ENCODE data around the gene DFFA. TPM values are rescaled to one million over a fixed set of nuclear protein-coding genes. Genes with fewer than 3 reads are reported as not detected.
A peak's percentile ranks its signal among the peaks of the same experiment; 100 is the strongest.
"Not testable (repeated sequence)": the region's sequence is repeated elsewhere in the genome, so short reads cannot be mapped to it uniquely, and the experiment has no call there.

DFFA gene
- total RNA-seq, 1 donor from 2014 or later, result 31.6 TPM

GRCh38 chr1:10506046-10506676 lies 33.8 kb upstream of the DFFA start:
- not testable (repeated sequence) for ATAC-seq

GRCh38 chr1:10504249-10504648 lies 31.9 kb upstream of the DFFA start:
- ATAC-seq, result no peak

- ATAC-seq, result no peak
Measured at GRCh38 chr1:10502206-10502605, 29.9 kb upstream of the DFFA start.

GRCh38 chr1:10498231-10498630 lies 25.9 kb upstream of the DFFA start:
- ATAC-seq, result no peak

- ATAC-seq, result no peak
Measured at GRCh38 chr1:10497109-10497508, 24.8 kb upstream of the DFFA start.

- peak; percentile 94 for ATAC-seq
Measured at GRCh38 chr1:10495952-10496351, 23.6 kb upstream of the DFFA start.

GRCh38 chr1:10495475-10495817 lies 23.1 kb upstream of the DFFA start:
- no peak for ATAC-seq

- ATAC-seq, result peak; percentile 61
Measured at GRCh38 chr1:10494754-10495474, 22.6 kb upstream of the DFFA start.

- no peak for ATAC-seq
Measured at GRCh38 chr1:10494418-10494753, 22.1 kb upstream of the DFFA start.

- ATAC-seq, result no peak
Measured at GRCh38 chr1:10490286-10490970, 18.1 kb upstream of the DFFA start.

GRCh38 chr1:10489291-10490055 lies 17.1 kb upstream of the DFFA start:
- ATAC-seq, result no peak

- ATAC-seq, result no peak
Measured at GRCh38 chr1:10484521-10484920, 12.2 kb upstream of the DFFA start.

GRCh38 chr1:10480614-10481013 lies 8.3 kb upstream of the DFFA start:
- ATAC-seq, result no peak

- ATAC-seq, result peak; percentile 21
Measured at GRCh38 chr1:10479296-10479695, 7.0 kb upstream of the DFFA start.

GRCh38 chr1:10475510-10475909 lies 3.2 kb upstream of the DFFA start:
- ATAC-seq, result no peak

GRCh38 chr1:10474613-10475507 lies 2.5 kb upstream of the DFFA start, which contains the start of gene PEX14:
TSS of gene PEX14 (plus strand) at chr1:10474950. CDS start at chr1:10474967, 17 bp downstream.
- peak; percentile 80 for ATAC-seq

GRCh38 chr1:10474309-10474612 lies 1.9 kb upstream of the DFFA start:
- not testable (repeated sequence) for ATAC-seq

GRCh38 chr1:10473145-10473765 lies 926 bp upstream of the DFFA start:
- ATAC-seq, result no peak

- ATAC-seq, result peak; percentile 44
Measured at GRCh38 chr1:10471411-10472219, 714 bp downstream of the DFFA start.

- no peak for ATAC-seq
Measured at GRCh38 chr1:10470043-10470442, 2.3 kb downstream of the DFFA start.

GRCh38 chr1:10467078-10467477 lies 5.3 kb downstream of the DFFA start:
- no peak for ATAC-seq

Data from esophagus mucosa (tissue), 1 donor.